Peyer's patch (tissue), 4 donors: ENCODE data around the gene SDHB.

Experiments
- CTCF ChIP-seq, 6 experiments: fragments of 450-650 bp in 4 of 6; fragments of 200-600 bp in 2 of 6; sonication (generic) in 1 of 6; IDR thresholded peaks; one replicate each; pipeline ENCODE4 v1.5.1; 2017 to 2019; ENCODE audit warnings: antibody characterized with exemption in 6 of 6, mild to moderate bottlenecking in 3 of 6, moderate library complexity in 1 of 6
- POLR2A ChIP-seq, 2 donors: fragments of 450-650 bp; IDR thresholded peaks; one replicate each; pipeline ENCODE4 v1.5.1; 2017; ENCODE audit warnings: antibody characterized with exemption in 2 of 2, mild to moderate bottlenecking in 2 of 2, moderate library complexity in 2 of 2

GRCh38 chr1:16993521-16994038 is 60.3 kb downstream of the SDHB start:
- TF ChIP-seq CTCF (IDR thresholded peaks at IDR 0.05) (no peak), POLR2A (IDR thresholded peaks at IDR 0.05) (no peak)
